ENCODE results near the gene PDX1.
"Not testable (repeated sequence)": the region's sequence is repeated elsewhere in the genome, so short reads cannot be mapped to it uniquely, and the experiment has no call there.

The PDX1 gene

DNA sequence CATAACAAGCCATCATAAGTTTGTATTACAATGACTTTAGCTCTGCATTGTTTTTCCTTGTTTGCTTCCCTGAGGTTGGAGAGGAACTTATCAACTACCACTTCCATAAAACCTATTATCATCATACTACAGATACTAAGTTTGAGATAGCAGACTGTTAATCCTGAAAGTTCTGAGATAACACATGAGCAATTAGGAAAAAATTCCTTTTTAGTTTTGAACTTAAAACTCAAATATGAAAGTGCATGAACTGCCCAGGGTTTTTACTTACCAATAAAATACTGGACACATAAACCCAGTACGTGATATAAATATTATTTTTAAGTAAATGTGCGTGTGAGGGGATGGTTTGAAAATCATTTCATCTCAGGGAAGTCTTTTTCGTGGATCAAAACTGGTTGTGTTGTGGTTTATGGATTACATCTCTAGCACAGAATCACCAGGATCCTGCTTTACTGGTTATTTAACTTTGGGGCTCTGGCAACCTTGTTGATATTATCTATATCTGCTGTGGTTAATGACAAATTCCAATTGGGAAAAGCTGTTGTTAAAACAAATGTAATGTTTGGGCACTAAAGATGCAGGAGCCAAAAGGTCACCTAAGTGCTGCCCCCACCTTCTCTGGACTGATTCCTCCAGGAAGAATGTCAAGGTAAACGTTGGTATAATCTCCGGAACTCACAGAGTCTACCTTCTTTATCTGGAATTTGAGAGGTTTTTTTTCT lies 36.9 kb downstream of the PDX1 start:
- Mint-ChIP-seq H3K27ac (no peak overlapping the region), H3K27me3 (peaks cover 35 to 57% of the 10 kb centered on the region in 2 donors), H3K9me3 (no peaks in the 10 kb centered on the region), H3K4me1 (peaks cover 11 to 33% of the 10 kb centered on the region in 2 donors), H3K36me3 (no peaks in the 10 kb centered on the region), H3K4me3 (no peak overlapping the region)
- DNase-seq (no peak), ATAC-seq (replicated peaks) (no peak)

DNA sequence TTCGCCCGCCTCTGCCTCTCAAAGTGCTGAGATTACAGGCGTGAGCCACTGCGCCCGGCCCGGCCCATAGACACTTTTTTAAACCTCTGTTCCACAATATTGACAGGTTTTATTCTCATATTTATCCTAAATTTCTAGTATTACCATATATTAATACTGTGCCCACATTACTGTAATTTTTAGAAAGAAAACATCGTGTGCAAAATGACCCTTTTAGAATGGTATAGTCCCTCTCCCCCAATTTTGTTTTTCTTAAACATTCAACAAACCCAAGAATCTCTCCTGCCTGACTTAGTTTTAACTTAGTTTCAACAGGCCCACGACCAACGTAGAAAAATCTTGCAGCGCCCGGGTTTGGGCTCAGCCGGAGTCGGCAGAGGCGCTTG lies 40.2 kb downstream of the PDX1 start:
- H3K4me1 Mint-ChIP-seq, result peaks cover 2 to 23% of the 10 kb centered on the region in 2 donors
- no peaks in the 10 kb centered on the region for H3K36me3 Mint-ChIP-seq
- H3K9me3 Mint-ChIP-seq, result no peaks in the 10 kb centered on the region
- ATAC-seq (replicated peaks) (no peak), DNase-seq (no peak)
- peak overlapping the region; percentile 53 to 75 for H3K4me3 Mint-ChIP-seq
- peaks cover 42 to 73% of the 10 kb centered on the region in 2 donors for H3K27me3 Mint-ChIP-seq
- H3K27ac Mint-ChIP-seq, result peak overlapping the region; percentile 38

DNA sequence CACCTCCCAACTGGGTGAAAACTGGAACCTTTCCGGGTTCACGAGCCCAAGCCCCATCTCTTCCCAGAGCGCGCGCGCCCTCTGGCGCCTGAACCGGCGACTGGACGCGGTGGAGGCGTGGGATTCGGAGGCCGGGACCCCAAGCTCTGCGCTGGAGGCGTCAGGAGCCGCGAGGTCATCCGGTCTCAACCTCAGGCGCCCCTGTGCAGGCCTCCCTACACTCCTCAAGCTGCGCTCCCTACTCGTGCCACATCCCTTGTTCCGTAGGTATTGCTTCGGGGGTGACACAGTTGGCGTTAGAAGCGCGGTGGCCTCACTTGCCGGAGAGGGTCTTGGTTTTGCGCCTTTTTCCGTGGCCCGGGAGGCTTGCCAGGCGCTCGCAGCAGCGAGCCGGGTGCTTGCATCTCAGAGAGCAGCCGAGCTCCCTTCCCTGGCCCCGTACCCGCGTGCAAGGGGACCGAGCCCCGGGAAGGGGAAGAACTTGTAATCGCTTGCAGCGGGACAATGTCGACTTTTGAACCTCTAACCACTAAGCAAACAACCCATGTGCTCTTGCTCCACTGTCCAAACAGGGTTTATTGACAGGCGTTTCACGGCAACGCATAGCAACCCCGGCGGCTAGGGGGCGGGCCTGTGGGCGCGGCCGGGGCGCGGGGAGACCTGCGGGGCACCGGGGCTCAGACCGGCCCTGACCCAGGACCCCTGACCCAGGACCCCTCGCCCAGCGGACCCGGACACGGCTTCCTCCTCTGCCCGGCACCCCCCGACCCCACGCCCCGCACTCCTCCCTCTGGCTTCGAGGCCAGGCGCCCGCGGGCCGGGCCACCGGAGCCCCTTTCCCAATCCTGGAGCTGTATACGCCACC lies 40.8 kb downstream of the PDX1 start:
- DNase-seq, result no peak
- H3K36me3 Mint-ChIP-seq, result no peaks in the 10 kb centered on the region
- peaks cover 2 to 23% of the 10 kb centered on the region in 2 donors for H3K4me1 Mint-ChIP-seq
- peak overlapping the region; percentile 38 for H3K27ac Mint-ChIP-seq
- no peaks in the 10 kb centered on the region for H3K9me3 Mint-ChIP-seq
- H3K4me3 Mint-ChIP-seq, result peak overlapping the region; percentile 53 to 75
- peak; percentile 46 for ATAC-seq (replicated peaks)
- H3K27me3 Mint-ChIP-seq, result peaks cover 46 to 79% of the 10 kb centered on the region in 2 donors

DNA sequence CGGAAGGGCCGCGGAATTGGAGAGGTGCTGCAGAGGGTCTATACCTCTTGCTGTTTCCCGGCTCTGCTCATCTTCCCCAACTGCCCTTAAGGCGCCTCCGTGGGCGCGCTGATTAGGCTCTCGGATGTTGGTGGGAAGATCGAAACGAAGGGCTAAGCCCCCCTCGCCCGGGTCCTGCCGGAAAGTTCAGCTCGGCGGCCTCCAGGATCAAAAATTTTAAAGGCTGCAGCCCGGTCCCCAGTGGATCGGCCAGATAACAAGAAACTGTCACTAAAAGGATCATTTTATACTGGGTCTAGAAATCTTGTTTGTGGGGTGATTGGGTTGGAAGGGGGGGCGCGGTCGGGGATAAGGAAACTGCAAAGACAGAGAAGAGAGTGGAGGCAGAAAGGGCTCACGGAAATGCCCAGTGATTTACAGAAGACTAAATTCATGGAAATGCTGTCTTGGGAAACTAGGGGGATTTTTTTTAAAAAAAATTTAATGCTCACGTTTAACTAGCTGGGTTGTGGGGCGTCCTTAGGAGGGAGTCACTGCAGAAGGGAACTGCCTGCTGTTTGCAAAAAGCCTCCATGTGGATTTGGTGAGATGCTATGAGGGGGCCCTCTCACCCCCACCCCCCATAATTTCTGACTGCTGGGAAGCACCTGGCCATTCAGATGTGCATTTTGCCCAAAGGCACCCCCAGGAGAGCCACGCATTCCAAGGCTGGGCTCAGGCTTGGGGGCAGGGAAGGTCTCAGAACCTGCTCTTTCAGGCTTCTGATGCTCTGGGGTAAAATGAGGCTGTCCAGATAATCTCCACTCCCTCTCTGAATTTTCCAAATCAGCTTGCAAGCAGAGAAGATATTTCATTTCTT lies 41.7 kb downstream of the PDX1 start:
- Mint-ChIP-seq H3K27ac (no peak overlapping the region), H3K4me3 (peak overlapping the region; percentile 17 to 75), H3K27me3 (peaks cover 49 to 81% of the 10 kb centered on the region in 2 donors), H3K4me1 (peaks cover 6 to 29% of the 10 kb centered on the region in 2 donors), H3K9me3 (no peaks in the 10 kb centered on the region), H3K36me3 (no peaks in the 10 kb centered on the region)
- DNase-seq (no peak), ATAC-seq (replicated peaks) (peak in 1 of 2 donors; percentile 4)

DNA sequence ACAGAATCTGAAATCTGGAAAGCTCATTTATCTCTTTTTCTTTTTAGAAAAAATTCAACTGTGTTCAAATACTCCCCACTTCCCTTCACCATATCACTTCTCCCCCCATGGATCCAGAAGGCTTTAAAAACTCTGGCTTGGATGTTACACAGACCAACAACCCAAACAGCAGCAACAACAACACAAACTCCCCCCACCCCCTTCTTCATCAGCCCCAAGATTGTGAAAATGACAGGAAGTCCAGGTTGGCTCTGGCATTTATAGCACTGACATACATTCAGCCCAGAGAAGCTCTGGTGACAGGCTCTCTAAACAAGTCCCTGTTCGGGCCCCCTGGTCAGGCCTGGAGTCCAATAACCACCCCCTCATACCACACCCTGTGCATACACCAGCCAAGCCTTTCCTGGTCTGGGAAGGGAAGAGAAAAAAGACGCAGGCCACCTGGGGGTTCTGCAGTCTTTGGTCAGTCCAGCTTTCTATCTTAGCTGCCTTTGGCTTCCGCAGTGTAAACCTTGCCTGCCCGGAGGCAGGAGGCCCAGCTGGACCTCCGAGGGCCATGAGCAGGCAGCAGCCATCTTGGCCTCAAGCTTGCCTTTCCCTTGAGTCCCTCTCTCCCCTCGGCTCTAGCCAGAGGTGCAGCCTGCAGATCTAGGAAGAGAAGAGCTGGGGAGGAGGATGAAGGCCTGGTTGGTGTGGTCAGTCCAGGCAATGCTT lies 42.5 kb downstream of the PDX1 start:
- H3K27me3 Mint-ChIP-seq, result peaks cover 54 to 88% of the 10 kb centered on the region in 2 donors
- no peaks in the 10 kb centered on the region for H3K36me3 Mint-ChIP-seq
- DNase-seq (no peak), ATAC-seq (replicated peaks) (no peak)
- H3K4me1 Mint-ChIP-seq, result peaks cover 8 to 36% of the 10 kb centered on the region in 2 donors
- no peaks in the 10 kb centered on the region for H3K9me3 Mint-ChIP-seq
- H3K27ac Mint-ChIP-seq, result no peak overlapping the region
- no peak overlapping the region for H3K4me3 Mint-ChIP-seq

DNA sequence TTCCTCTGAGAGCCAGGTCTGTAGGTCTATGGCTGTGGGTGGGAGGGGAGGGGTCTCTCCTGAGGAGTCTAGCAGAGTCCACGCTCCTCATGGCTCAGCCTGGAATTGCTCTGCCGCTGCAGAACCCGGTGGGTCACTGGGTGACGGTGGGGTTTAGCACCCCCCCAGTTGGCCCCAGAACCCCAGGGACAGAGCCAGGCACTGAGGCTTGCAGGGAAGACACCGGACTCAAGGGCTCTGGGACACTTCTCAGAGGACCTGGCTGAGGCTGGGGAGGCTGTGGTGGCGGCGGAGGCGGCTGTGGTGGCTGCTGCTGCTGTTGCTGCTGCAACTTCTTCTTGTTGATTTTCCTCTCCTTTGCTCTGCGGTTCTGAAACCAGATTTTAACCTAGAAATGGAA lies 43.2 kb downstream of the PDX1 start:
- Mint-ChIP-seq H3K9me3 (no peaks in the 10 kb centered on the region), H3K27ac (no peak overlapping the region), H3K36me3 (no peaks in the 10 kb centered on the region), H3K27me3 (peaks cover 61 to 89% of the 10 kb centered on the region in 2 donors), H3K4me3 (no peak overlapping the region), H3K4me1 (peaks cover 15 to 43% of the 10 kb centered on the region in 2 donors)
- DNase-seq (no peak), ATAC-seq (replicated peaks) (no peak)

DNA sequence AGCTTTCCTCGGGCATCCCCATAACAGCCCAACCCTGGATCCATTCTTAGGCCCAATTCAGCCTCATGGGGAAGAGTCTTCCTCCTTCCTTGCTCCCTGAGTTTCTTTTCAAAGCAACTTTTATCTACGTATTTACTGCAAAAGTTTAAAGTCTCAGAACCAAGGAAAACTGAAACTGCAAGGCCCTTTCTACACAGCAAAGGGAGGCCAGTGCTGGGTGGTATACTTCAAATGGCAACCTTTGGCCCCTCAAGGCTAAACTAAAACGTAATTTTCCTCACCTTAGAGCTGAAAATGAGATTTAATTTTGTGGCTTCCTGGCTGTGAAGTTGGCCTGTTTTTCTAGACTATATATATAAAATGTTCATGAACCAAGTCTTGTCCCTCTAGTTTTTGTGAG lies 43.7 kb downstream of the PDX1 start:
- Mint-ChIP-seq H3K27me3 (peaks cover 65 to 89% of the 10 kb centered on the region in 2 donors), H3K4me1 (peaks cover 17 to 48% of the 10 kb centered on the region in 2 donors), H3K36me3 (no peaks in the 10 kb centered on the region), H3K9me3 (no peaks in the 10 kb centered on the region), H3K27ac (no peak overlapping the region), H3K4me3 (no peak overlapping the region)
- DNase-seq (no peak), ATAC-seq (replicated peaks) (no peak)

DNA sequence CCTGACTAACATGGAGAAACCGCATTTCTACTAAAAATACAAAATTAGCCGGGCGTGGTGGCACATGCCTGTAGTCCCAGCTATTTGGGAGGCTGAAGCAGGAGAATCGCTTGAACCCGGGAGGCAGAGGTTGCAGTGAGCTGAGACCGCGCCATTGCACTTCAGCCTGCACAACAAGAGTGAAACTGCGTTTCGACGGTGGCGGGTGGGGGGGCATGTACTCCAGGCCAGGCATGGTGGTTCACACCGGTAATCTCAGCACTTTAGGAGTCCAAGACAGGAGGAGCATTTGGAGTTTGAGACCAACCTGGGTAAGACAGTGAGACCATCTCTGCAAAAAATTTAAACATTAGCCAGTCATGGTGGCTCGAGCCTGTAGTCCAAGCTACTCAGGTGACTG lies 44.4 kb downstream of the PDX1 start:
- peaks cover 65 to 88% of the 10 kb centered on the region in 2 donors for H3K27me3 Mint-ChIP-seq
- H3K9me3 Mint-ChIP-seq; H3K27ac Mint-ChIP-seq; H3K36me3 Mint-ChIP-seq; DNase-seq; H3K4me3 Mint-ChIP-seq; ATAC-seq (replicated peaks): not testable (repeated sequence)
- H3K4me1 Mint-ChIP-seq, result peaks cover 19 to 55% of the 10 kb centered on the region in 2 donors

DNA sequence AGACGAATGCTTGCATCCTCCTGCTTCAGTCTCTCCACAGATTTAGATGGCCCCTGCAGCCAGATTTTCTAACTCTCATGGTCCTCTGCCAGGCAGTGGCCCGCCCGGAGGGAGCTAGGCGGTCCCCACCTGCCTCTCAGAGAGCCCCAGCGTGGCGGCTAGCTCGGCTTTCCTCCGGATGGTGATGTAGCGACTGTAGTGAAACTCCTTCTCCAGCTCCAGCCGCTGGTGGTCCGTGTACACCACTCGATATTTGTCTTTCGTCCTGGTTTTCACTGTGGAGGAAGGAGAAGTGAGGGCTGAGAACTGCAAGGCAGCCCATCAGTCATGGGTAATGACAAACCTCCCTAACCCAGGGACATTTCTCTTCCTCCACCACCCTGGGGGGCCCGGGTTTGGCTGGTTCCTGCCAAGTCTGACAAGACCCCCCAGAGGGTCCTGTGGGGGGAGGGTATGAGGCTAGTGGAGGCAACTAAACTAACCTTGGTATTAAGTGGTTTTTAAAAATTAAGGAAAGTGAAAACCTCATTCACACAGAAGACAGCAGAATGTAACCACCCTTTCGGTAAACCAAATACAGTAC lies 45.0 kb downstream of the PDX1 start:
- no peak overlapping the region for H3K27ac Mint-ChIP-seq
- H3K9me3 Mint-ChIP-seq, result no peaks in the 10 kb centered on the region
- peak overlapping the region in 1 of 2 donors; percentile 19 for H3K4me3 Mint-ChIP-seq
- H3K36me3 Mint-ChIP-seq, result no peaks in the 10 kb centered on the region
- H3K27me3 Mint-ChIP-seq, result peaks cover 71 to 94% of the 10 kb centered on the region in 2 donors
- H3K4me1 Mint-ChIP-seq, result peaks cover 25 to 61% of the 10 kb centered on the region in 2 donors
- no peak for ATAC-seq (replicated peaks)
- DNase-seq, result no peak

DNA sequence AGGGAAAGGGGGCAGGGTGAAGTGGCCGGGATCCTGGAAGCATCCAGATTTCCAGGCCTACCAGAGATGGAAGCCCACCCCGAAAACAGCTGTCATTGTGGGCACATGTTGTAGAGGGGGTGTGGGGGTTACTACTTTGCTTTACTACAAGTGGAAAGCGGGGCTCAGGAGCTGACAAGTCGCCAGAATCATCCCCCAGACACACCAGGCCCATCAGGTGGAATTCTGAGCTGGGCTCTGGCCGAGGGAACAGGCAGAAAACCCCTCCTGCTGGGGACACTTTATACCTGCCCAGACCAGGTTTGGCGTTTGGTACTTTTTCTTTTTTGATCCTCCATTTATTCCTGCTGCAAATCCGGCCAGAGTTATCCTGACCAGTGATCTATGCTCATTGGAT lies 45.5 kb downstream of the PDX1 start:
- no peak overlapping the region for H3K4me3 Mint-ChIP-seq
- no peak for ATAC-seq (replicated peaks)

DNA sequence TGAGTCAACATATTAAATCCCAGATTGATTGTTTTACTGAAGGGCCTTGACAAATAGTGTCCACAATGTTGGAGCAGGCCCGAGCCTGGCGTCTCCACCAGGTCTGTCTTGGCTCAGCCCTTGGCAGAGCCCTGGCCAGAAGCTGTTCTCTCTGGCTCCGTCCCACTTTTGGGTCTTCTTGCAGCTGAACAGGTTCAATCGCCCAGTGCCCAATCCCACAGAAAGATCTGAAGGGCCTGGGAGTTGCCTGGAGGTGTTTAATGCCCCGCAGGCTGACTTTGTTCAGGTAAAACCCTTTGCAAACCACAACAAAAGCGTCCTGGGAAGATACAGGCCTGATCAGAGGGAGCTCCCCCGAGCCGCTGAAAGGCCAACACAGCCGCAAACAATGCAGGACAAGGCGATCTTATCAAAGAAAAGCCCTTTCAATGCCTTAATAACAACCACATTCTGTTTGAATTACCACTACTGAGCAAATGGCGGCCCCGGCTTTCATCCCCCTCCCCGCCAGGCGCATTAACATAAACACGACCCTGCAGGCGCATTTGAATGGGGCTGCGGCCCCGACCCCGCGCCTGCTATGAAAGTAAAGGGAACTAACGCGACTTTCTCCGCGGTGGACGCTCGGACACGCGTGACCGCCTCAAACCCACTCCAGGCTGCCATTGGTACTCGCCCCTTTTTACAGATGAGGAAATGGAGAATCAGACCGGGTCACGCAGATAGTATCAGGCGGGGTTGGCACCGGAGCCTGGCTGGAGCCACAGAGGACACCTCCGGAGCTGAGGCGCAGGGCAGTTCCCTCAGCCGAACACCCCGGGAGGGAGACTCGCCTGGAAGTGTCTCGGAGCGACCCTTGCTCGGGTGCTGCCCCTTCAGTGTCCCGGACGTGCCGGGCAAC lies 46.2 kb downstream of the PDX1 start:
- H3K27ac Mint-ChIP-seq, result peak overlapping the region; percentile 75
- H3K9me3 Mint-ChIP-seq, result no peaks in the 10 kb centered on the region

More for the DNA sequence above, 45.5 kb downstream of the PDX1 start:
- H3K9me3 Mint-ChIP-seq, result no peaks in the 10 kb centered on the region
- peaks cover 25 to 61% of the 10 kb centered on the region in 2 donors for H3K4me1 Mint-ChIP-seq
- H3K27ac Mint-ChIP-seq, result no peak overlapping the region
- no peaks in the 10 kb centered on the region for H3K36me3 Mint-ChIP-seq
- H3K27me3 Mint-ChIP-seq, result peaks cover 69 to 94% of the 10 kb centered on the region in 2 donors
- DNase-seq, result no peak

DNA sequence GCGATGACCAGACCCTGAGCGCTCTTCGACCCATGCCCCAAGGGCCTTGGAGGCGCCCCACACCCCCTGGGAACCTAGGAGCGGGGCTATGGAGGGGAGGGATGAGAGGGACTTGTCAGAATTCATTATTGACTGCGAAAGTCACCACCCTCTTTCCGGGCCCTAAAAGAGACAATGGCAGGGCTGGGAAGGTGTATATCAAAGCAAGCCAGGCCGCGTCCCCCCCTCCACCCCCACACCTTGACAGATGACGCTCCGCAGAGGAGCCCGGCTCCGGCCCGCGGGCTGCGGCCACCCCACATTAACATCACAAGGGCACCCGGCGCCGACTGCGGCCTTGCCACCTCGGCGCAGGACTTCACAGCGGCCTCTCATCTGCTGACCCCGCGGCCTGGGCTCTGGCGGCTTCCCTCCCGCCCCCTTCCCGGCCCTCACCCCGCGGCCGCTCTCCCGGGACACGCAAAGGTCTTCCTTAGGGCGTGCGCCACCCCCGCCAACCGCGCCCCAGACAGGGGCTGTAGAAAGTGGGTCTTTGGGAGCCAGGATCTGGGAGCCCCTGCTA lies 46.9 kb downstream of the PDX1 start:
- no peak for DNase-seq
- H3K27me3 Mint-ChIP-seq, result peaks cover 77 to 96% of the 10 kb centered on the region in 2 donors
- no peaks in the 10 kb centered on the region for H3K36me3 Mint-ChIP-seq
- H3K27ac Mint-ChIP-seq, result peak overlapping the region; percentile 88
- peak overlapping the region; percentile 52 to 77 for H3K4me3 Mint-ChIP-seq
- no peak for ATAC-seq (replicated peaks)
- H3K9me3 Mint-ChIP-seq, result no peaks in the 10 kb centered on the region
- peaks cover 33 to 58% of the 10 kb centered on the region in 2 donors for H3K4me1 Mint-ChIP-seq

More for the DNA sequence above, 46.2 kb downstream of the PDX1 start:
- H3K27me3 Mint-ChIP-seq, result peaks cover 75 to 96% of the 10 kb centered on the region in 2 donors
- no peaks in the 10 kb centered on the region for H3K36me3 Mint-ChIP-seq
- ATAC-seq (replicated peaks) (no peak), DNase-seq (no peak)
- peak overlapping the region; percentile 52 to 58 for H3K4me3 Mint-ChIP-seq
- peaks cover 31 to 61% of the 10 kb centered on the region in 2 donors for H3K4me1 Mint-ChIP-seq
